Ovary (tissue), 9 donors: ENCODE measurements around the gene CD209. TPM values are rescaled to one million over a fixed set of nuclear protein-coding genes. Genes with fewer than 3 reads are reported as not detected.

Experiments used
- DNase-seq, 5 donors: peaks; one replicate each; pipeline ENCODE4 v3.0.0-alpha.2; 2019 to 2020
- H3K27ac ChIP-seq, 2 donors: fragments of 200-600 bp; one replicate each; pipeline versions ENCODE4 v1.5.1 to v1.8.0; 2019 to 2022
- H3K27me3 ChIP-seq: fragments of 200-600 bp; one replicate; pipeline ENCODE4 v1.8.0; 2022
- H3K36me3 ChIP-seq: fragments of 200-600 bp; sonication (generic); one replicate; pipeline ENCODE4 v1.5.1; 2019
- H3K4me1 ChIP-seq: one replicate; pipeline ENCODE4 v1.8.1; 2013; ENCODE audit warnings: mild to moderate bottlenecking, moderate library complexity; ENCODE audit not compliant: insufficient read depth
- H3K4me3 ChIP-seq: fragments of 200-600 bp; sonication (generic); one replicate; pipeline ENCODE4 v1.5.1; 2017
- H3K9me3 ChIP-seq, 2 donors: fragments of 200-600 bp in 1 of 2; sonication (generic) in 1 of 2; one replicate each; pipeline versions ENCODE4 v1.5.1 to v1.8.1; 2013 to 2019; ENCODE audit warnings: mild to moderate bottlenecking in 1 of 2, moderate library complexity in 1 of 2
- EP300 ChIP-seq: sonication (generic); formaldehyde crosslinking; IDR thresholded peaks from one replicate; pipeline ENCODE4 v1.6.1; 2017; ENCODE audit warnings: antibody characterized with exemption
- POLR2A ChIP-seq: fragments of 450-650 bp; IDR thresholded peaks from one replicate; pipeline ENCODE4 v1.6.1; 2017; ENCODE audit warnings: antibody characterized with exemption, mild to moderate bottlenecking, moderate library complexity
- WGBS, 3 donors: extraction: QIAGEN DNeasy Blood & Tissue Kit in 1 of 3; methylation state at CpG; one replicate each; pipeline versions ENCODE4 v1.1.5 to v1.1.7; 2013 to 2017; 5-methylcytosine and 5-hydroxymethylcytosine counted together
- intact Hi-C, 4 donors: fragments of 100-400 bp; cut with DNase I; formaldehyde crosslinking; loops; one replicate each; pipeline versions ENCODE4 v1.11.0 to v1.15.1; 2022 to 2023
- polyA plus RNA-seq, 2 donors: library from polyadenylated mRNA; stranded (reverse); fragments of 200-250 nt in 1 of 2; fragments of 350-450 nt in 1 of 2; fragmentation: Illumina TruSeq in 1 of 2; extraction: RNeasy Lipid Tissue Mini Kit (QIAGEN cat#74804) in 1 of 2; gene quantifications; one replicate each; pipeline ENCODE4 v1.2.3, GENCODE V29; 2013 to 2014
- total RNA-seq, 7 donors: library from RNA; depleted of rRNA in 2 of 7; stranded (reverse); fragments of >200 nt in 2 of 7; fragmentation: NEBNext Ultra II Directional in 3 of 7; extraction: Animal tissue kit (Norgen Biotek cat#: 25700) in 3 of 7; gene quantifications; one replicate each; pipeline versions ENCODE4 v1.1.0 to v1.2.4, GENCODE V29; 2016 to 2023
- TF ChIP-seq, protein P1 (sequence below), 3 donors: fragments of 450-650 bp in 2 of 3; fragments of 200-600 bp in 1 of 3; IDR thresholded peaks; one replicate each; pipeline versions ENCODE4 v1.5.1 to v1.8.0; 2016 to 2022; ENCODE audit warnings: antibody characterized with exemption in 3 of 3, mild to moderate bottlenecking in 1 of 3
- donor health status: DM: no; HTN: no; CAD: no; lungs with moderate emphysema.
- donor health status: DM: no; HTN: no; CAD: no.
- donor health status: Bipolar disorder and iron deficiency.
- donor health status: DM: yes; HTN: yes; CAD: no.
- donor health status: DM: no; HTN: no; CAD: no.
- donor health status: DM: yes; HTN: yes; CAD: no.

CD209 gene
- total and polyA plus RNA-seq, 9 donors: 0.48 to 26.1 (median 1.7) TPM

GRCh38 chr19:7701654-7702457 is 45.5 kb downstream of the CD209 start, which contains the start of gene FCER2:
Gene FCER2 (minus strand): TSS chr19:7702131. CDS start chr19:7699760, 2,371 bp downstream.
- H3K36me3 ChIP-seq: no peaks in the 10 kb centered on the region
- H3K4me1 ChIP-seq: no peaks in the 10 kb centered on the region
- 30 to 55% (median 34%) methylated on average over 20 of the region's 20 CpGs for whole genome bisulfite sequencing, 3 donors
- intact Hi-C loops: no loop called here
- DNase-seq: no peak
- no peak within 1 kb of the TSS for H3K4me3 ChIP-seq
- H3K27me3 ChIP-seq: no peaks in the 10 kb centered on the region
- no peak within 1 kb of the TSS for H3K27ac ChIP-seq
- TF ChIP-seq EP300: no peak
- no peak for TF ChIP-seq POLR2A
- TF ChIP-seq, protein P1, sequence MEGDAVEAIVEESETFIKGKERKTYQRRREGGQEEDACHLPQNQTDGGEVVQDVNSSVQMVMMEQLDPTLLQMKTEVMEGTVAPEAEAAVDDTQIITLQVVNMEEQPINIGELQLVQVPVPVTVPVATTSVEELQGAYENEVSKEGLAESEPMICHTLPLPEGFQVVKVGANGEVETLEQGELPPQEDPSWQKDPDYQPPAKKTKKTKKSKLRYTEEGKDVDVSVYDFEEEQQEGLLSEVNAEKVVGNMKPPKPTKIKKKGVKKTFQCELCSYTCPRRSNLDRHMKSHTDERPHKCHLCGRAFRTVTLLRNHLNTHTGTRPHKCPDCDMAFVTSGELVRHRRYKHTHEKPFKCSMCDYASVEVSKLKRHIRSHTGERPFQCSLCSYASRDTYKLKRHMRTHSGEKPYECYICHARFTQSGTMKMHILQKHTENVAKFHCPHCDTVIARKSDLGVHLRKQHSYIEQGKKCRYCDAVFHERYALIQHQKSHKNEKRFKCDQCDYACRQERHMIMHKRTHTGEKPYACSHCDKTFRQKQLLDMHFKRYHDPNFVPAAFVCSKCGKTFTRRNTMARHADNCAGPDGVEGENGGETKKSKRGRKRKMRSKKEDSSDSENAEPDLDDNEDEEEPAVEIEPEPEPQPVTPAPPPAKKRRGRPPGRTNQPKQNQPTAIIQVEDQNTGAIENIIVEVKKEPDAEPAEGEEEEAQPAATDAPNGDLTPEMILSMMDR (IDR thresholded peaks at IDR 0.05): no peak
- no peaks in the 10 kb centered on the region for H3K9me3 ChIP-seq

GRCh38 chr19:7701049-7701653 is 46.2 kb downstream of the CD209 start:
- H3K36me3 ChIP-seq: no peaks in the 10 kb centered on the region
- H3K27me3 ChIP-seq: no peaks in the 10 kb centered on the region
- H3K9me3 ChIP-seq: no peaks in the 10 kb centered on the region
- no peaks in the 10 kb centered on the region for H3K4me1 ChIP-seq
- H3K27ac ChIP-seq: no peak overlapping the region
- no peak for DNase-seq
- intact Hi-C loops: no loop called here
- TF ChIP-seq EP300 (no peak), POLR2A (no peak)
- TF ChIP-seq, protein P1 (IDR thresholded peaks at IDR 0.05): no peak
- H3K4me3 ChIP-seq: no peak overlapping the region
- 87 to 90% (median 87%) methylated on average over 12 of the region's 12 CpGs for WGBS, 3 donors

DNA sequence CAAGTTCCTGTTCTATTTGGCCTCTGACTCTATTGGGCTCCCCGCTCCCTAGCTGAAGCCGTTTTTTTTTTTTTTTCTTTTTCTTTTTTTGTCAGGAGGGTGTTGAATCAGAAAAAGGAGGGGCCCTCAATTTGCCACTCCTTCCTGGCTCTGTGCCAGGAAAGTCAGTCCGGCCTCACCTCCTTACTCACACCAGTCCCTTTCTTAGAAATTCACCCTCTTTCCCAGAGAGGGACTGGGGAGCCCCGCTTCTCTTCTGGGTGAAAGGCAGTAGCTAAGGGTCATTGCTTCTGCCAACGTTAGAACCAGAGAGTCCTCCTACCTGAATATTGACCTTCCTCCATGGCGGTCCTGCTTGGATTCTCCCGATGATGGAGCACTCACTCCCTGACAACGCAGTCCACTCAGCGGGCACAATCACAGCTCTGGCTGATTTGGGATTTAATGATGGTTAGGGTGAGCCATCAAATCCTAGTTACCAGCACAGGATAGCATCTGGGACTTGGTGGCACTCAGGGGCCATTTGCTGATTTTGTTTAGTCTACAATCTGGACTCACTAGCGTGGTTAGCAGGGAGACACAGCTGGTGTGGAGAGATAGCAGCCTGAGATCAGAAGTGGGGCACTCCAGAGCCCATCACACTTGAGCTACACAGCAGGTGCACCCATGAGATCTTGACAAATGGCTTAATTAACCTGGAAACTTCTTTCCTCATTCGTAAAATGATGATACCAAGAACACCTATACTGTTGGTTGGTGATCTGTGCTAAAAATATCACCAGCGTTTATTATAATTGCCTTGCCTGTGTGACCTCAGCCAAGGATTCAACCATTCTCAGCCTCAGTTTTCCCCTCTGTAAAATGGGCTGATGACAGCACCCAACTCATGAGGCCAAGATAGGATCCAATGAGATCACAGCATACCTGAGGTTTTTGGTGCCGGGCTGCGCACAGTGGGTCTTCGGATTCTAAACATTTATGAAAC is 47.6 kb downstream of the CD209 start:
- Histone ChIP-seq H3K9me3 (no peaks in the 10 kb centered on the region), H3K36me3 (no peaks in the 10 kb centered on the region), H3K4me1 (no peaks in the 10 kb centered on the region), H3K27ac (no peak overlapping the region), H3K4me3 (no peak overlapping the region), H3K27me3 (no peaks in the 10 kb centered on the region)
- TF ChIP-seq EP300: no peak
- TF ChIP-seq, protein P1 (IDR thresholded peaks at IDR 0.05): no peak
- TF ChIP-seq POLR2A: no peak
- 51 to 58% (median 51%) methylated on average over 15 of the region's 15 CpGs for WGBS, 3 donors
- intact Hi-C loops: no loop called here
- no peak for DNase-seq

GRCh38 chr19:7699003-7699402 is 48.3 kb downstream of the CD209 start:
- intact Hi-C loops: no loop called here
- WGBS, 3 donors: 21 to 41% (median 32%) methylated on average over 2 of the region's 2 CpGs
- Histone ChIP-seq H3K4me3 (no peak overlapping the region), H3K36me3 (no peaks in the 10 kb centered on the region), H3K9me3 (no peaks in the 10 kb centered on the region), H3K27ac (no peak overlapping the region), H3K4me1 (no peaks in the 10 kb centered on the region), H3K27me3 (no peaks in the 10 kb centered on the region)
- TF ChIP-seq EP300 (no peak), POLR2A (no peak)
- TF ChIP-seq, protein P1 (IDR thresholded peaks at IDR 0.05): no peak
- no peak for DNase-seq
